Caco-2 (cell line): ENCODE results near the gene EFNA4. TPM values are rescaled to one million over a fixed set of nuclear protein-coding genes. Genes with fewer than 3 reads are reported as not detected.

Source experiments
- BruUV-seq: library from RNA; stranded (reverse); fragments of 400-500 nt; replicated peaks from 2 replicates; lab custom pipeline; 2021; lab: Mats Ljungman, UMichigan
- CTCF ChIA-PET: fragments of 300-600 bp; sonication (Branson Sonifier 250); formaldehyde crosslinking; loops from one replicate; lab custom pipeline; 2022; ENCODE audit warnings: antibody characterized with exemption; lab: Charles Lee
- POLR2A ChIA-PET: fragments of 300-600 bp; sonication (Branson Sonifier 250); formaldehyde crosslinking; loops from one replicate; lab custom pipeline; 2022; ENCODE audit warnings: antibody characterized with exemption; lab: Charles Lee
- DNase-seq, 2 experiments: peaks; one replicate each; pipeline versions ENCODE4 v3.0.0 to v3.0.0-alpha.2; 2020 to 2022
- H3K27me3 ChIP-seq: replicated peaks from 2 replicates; pipeline ENCODE4 v1.6.0; 2011; ENCODE audit warnings: low read length; ENCODE audit not compliant: control insufficient read depth, insufficient read depth
- H3K36me3 ChIP-seq: 2 replicates; pipeline ENCODE4 v1.5.1; 2011; ENCODE audit warnings: low read length; ENCODE audit not compliant: control insufficient read depth, insufficient read depth
- H3K4me1 ChIP-seq: fragments of 250-450 bp; sonication (Bioruptor Pico); 2 replicates; pipeline ENCODE4 v1.5.1; 2020; ENCODE audit warnings: mild to moderate bottlenecking
- H3K4me3 ChIP-seq: 2 replicates; pipeline ENCODE4 v1.5.1; 2011; ENCODE audit warnings: low read depth, mild to moderate bottlenecking, control low read depth, low read length
- H3K9me3 ChIP-seq: fragments of 250-450 bp; sonication (Bioruptor Pico); 2 replicates; pipeline ENCODE4 v1.5.1; 2020; ENCODE audit warnings: mild to moderate bottlenecking, moderate library complexity
- H3K27ac Mint-ChIP-seq: one replicate; pipeline ENCODE4 v1.8.0; 2022; ENCODE audit warnings: mixed read lengths; ENCODE audit not compliant: unreplicated experiment
- H3K27me3 Mint-ChIP-seq: one replicate; pipeline ENCODE4 v1.8.0; 2022; ENCODE audit warnings: mixed read lengths; ENCODE audit not compliant: insufficient read depth, unreplicated experiment
- H3K36me3 Mint-ChIP-seq: one replicate; pipeline ENCODE4 v1.8.0; 2022; ENCODE audit warnings: mild to moderate bottlenecking, mixed read lengths; ENCODE audit not compliant: insufficient read depth, unreplicated experiment
- H3K4me1 Mint-ChIP-seq: one replicate; pipeline ENCODE4 v1.8.0; 2022; ENCODE audit warnings: low read depth, mixed read lengths; ENCODE audit not compliant: unreplicated experiment
- H3K4me3 Mint-ChIP-seq: one replicate; pipeline ENCODE4 v1.8.0; 2022; ENCODE audit warnings: mild to moderate bottlenecking, moderate library complexity, mixed read lengths; ENCODE audit not compliant: unreplicated experiment
- H3K9me3 Mint-ChIP-seq: one replicate; pipeline ENCODE4 v1.8.0; 2022; ENCODE audit warnings: mixed read lengths; ENCODE audit not compliant: unreplicated experiment
- CTCF ChIP-seq, 2 experiments: fragments of 200-600 bp in 1 of 2; IDR thresholded peaks; 1 replicate in 1 of 2; 2 replicates in 1 of 2; pipeline versions ENCODE4 v1.5.1 to v1.8.0; 2011 to 2022; ENCODE audit warnings: antibody characterized with exemption in 1 of 2, control low read depth in 1 of 2, inconsistent platforms in 1 of 2, low read depth in 1 of 2, low read length in 1 of 2, mild to moderate bottlenecking in 1 of 2, moderate library complexity in 1 of 2; ENCODE audit not compliant: insufficient read depth in 1 of 2, severe bottlenecking in 1 of 2, unreplicated experiment in 1 of 2
- intact Hi-C: fragments of 100-400 bp; cut with micrococcal nuclease; formaldehyde crosslinking; loops from one replicate; pipeline ENCODE4 v1.10.0; 2022; ENCODE audit not compliant: unreplicated experiment
- total RNA-seq: library from RNA; stranded (reverse); gene quantifications from 2 replicates; pipeline ENCODE4 v1.2.3, GENCODE V29; 2022

Gene EFNA4
- total RNA-seq, 1 experiment from 2014 or later: 13.8 TPM

GRCh38 chr1:155022136-155022926 is 41.2 kb upstream of the EFNA4 start:
- Mint-ChIP-seq H3K4me3 (peak overlapping the region; percentile 7), H3K36me3 (peaks cover 43% of the 10 kb centered on the region), H3K27ac (peak overlapping the region; percentile 29), H3K27me3 (no peaks in the 10 kb centered on the region), H3K9me3 (no peaks in the 10 kb centered on the region), H3K4me1 (peaks cover 35% of the 10 kb centered on the region)
- intact Hi-C loops: no loop called here
- ChIA-PET CTCF (interaction anchor here (0.5 kb wide), 1 partner anchor 25 kb away, joined by 3 read pairs; no protein-coding TSS in a partner anchor), POLR2A (no interaction called here)
- Histone ChIP-seq H3K36me3 (no peaks in the 10 kb centered on the region), H3K9me3 (no peaks in the 10 kb centered on the region), H3K27me3 (no peaks in the 10 kb centered on the region), H3K4me3 (no peak overlapping the region), H3K4me1 (peaks cover 17% of the 10 kb centered on the region)
- no peak for TF ChIP-seq CTCF (IDR thresholded peaks at IDR 0.05; ENCODE audit: insufficient read depth in 1 of 2, low read depth in 1 of 2, low read length in 1 of 2, severe bottlenecking in 1 of 2, unreplicated experiment in 1 of 2)
- BruUV-seq: no TSS peak
- DNase-seq: no peak

- CTCF ChIA-PET: interaction anchor here (0.5 kb wide), 1 partner anchor 26 kb away, joined by 3 read pairs; no protein-coding TSS in a partner anchor
- no peak for TF ChIP-seq CTCF (IDR thresholded peaks at IDR 0.05; ENCODE audit: insufficient read depth in 1 of 2, low read depth in 1 of 2, low read length in 1 of 2, severe bottlenecking in 1 of 2, unreplicated experiment in 1 of 2)
- H3K27me3 Mint-ChIP-seq: no peaks in the 10 kb centered on the region
- H3K4me1 Mint-ChIP-seq: peaks cover 32% of the 10 kb centered on the region
- no peak overlapping the region for H3K4me3 Mint-ChIP-seq
- Histone ChIP-seq H3K4me3 (no peak overlapping the region), H3K36me3 (no peaks in the 10 kb centered on the region), H3K4me1 (peaks cover 12% of the 10 kb centered on the region), H3K27me3 (no peaks in the 10 kb centered on the region), H3K9me3 (no peaks in the 10 kb centered on the region)
- BruUV-seq: no TSS peak
- H3K27ac Mint-ChIP-seq: no peak overlapping the region
- no peak for DNase-seq
- intact Hi-C loops: no loop called here
- H3K36me3 Mint-ChIP-seq: peaks cover 37% of the 10 kb centered on the region
- H3K9me3 Mint-ChIP-seq: no peaks in the 10 kb centered on the region
- POLR2A ChIA-PET: no interaction called here
These were observed 40.7 kb upstream of the EFNA4 start for GRCh38 chr1:155022927-155023236.

GRCh38 chr1:155023627-155024026 is 39.9 kb upstream of the EFNA4 start:
- no peaks in the 10 kb centered on the region for H3K27me3 ChIP-seq
- H3K4me1 ChIP-seq: peaks cover 10% of the 10 kb centered on the region
- H3K4me3 ChIP-seq: no peak overlapping the region
- DNase-seq: no peak
- Mint-ChIP-seq H3K27me3 (no peaks in the 10 kb centered on the region), H3K9me3 (no peaks in the 10 kb centered on the region), H3K36me3 (peaks cover 32% of the 10 kb centered on the region), H3K4me3 (no peak overlapping the region), H3K4me1 (peaks cover 30% of the 10 kb centered on the region), H3K27ac (no peak overlapping the region)
- CTCF ChIA-PET: no interaction called here
- no TSS peak for BruUV-seq
- POLR2A ChIA-PET: no interaction called here
- intact Hi-C loops: no loop called here
- no peak for TF ChIP-seq CTCF (IDR thresholded peaks at IDR 0.05; ENCODE audit: insufficient read depth in 1 of 2, low read depth in 1 of 2, low read length in 1 of 2, severe bottlenecking in 1 of 2, unreplicated experiment in 1 of 2)
- no peaks in the 10 kb centered on the region for H3K9me3 ChIP-seq
- H3K36me3 ChIP-seq: no peaks in the 10 kb centered on the region
